ENCODE results near the gene SHF.

Gene SHF

DNA sequence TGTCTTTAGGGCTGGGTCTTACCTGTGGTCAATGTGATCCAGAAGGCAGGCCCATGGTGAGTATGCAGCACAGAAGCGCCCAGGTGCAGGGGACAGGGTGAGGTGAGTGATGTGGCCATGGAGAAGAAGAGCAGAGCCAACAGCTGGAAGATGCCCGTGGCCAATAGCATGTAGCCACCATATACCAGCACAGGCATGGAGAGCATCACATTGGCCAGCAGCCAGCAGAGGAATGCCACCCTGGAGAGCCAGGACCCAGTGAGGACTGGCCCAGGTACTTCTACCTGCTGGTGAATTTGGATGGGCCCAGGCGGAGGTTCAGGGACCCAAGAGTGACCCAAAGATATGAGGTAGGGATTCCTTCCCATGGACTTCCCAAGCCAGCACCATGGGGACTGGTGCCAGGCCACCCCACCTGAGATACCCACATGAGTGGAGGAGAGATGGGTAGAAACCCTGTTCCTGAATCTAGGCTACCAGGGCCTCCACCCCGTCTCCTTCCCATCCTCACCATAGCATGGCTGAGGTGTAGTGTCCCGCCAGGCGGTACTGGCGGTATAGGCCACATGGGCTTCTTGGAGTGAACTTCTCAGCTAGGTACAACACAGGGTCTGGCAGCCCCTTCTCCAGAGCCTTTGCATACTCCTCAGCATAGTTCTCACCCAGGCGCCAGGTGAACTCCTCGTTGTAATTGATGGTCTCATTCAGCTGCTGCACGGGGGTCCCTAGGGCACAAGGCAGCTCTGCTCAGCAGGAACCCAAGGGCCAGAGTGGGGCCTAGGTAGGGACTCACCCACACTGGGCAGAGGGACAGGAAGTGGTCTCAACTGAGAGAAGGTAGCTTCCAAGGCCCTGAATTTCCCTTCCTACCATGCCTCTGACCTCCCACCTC, 67.4 kb downstream of the SHF start:
- Histone ChIP-seq H3K27me3 (ENCODE audit: control insufficient read depth in 5 of 5, insufficient read depth in 4 of 5, low read length in 5 of 5) (peaks cover 23 to 55% (median 39%) of the 10 kb centered on the region in 5 donors), H3K4me1 (ENCODE audit: control insufficient read depth in 5 of 5, insufficient read depth in 5 of 5, low read length in 5 of 5) (peaks cover 1 to 19% (median 16%) of the 10 kb centered on the region in 5 donors), H3K9ac (ENCODE audit: low read length in 5 of 5) (no peak overlapping the region), H3K27ac (ENCODE audit: low read depth, low read length) (no peak overlapping the region), H3K36me3 (ENCODE audit: control insufficient read depth in 5 of 5, insufficient read depth in 5 of 5, low read length in 5 of 5) (no peaks in the 10 kb centered on the region), H3K9me3 (ENCODE audit: control insufficient read depth in 5 of 5, low read length in 5 of 5) (no peaks in the 10 kb centered on the region), H3K4me3 (ENCODE audit: low read depth in 1 of 5, low read length in 5 of 5) (no peak overlapping the region)

DNA sequence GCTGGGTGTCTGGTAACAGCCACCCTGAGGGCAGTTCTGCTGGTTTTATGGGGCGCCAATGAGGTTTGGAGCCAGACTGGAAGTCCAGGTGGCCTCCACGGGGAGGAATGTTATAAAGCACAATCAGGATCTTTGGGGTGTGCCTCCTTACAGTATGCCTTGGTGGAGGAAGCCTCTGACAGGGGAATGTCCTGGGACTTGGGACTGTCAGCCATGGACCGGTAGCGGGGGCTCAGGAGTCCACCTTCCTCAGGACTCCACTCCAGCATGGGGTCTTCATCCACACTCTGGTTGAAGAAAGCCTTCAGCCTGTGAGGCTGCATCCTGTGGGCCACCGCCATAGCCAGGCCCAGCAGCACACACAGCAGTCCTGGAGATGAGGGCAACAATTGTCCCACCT, 68.8 kb downstream of the SHF start:
- no peak overlapping the region for H3K27ac ChIP-seq (ENCODE audit: low read depth, low read length)
- H3K27me3 ChIP-seq (ENCODE audit: control insufficient read depth in 5 of 5, insufficient read depth in 4 of 5, low read length in 5 of 5), result peaks cover 34 to 65% (median 52%) of the 10 kb centered on the region in 5 donors

DNA sequence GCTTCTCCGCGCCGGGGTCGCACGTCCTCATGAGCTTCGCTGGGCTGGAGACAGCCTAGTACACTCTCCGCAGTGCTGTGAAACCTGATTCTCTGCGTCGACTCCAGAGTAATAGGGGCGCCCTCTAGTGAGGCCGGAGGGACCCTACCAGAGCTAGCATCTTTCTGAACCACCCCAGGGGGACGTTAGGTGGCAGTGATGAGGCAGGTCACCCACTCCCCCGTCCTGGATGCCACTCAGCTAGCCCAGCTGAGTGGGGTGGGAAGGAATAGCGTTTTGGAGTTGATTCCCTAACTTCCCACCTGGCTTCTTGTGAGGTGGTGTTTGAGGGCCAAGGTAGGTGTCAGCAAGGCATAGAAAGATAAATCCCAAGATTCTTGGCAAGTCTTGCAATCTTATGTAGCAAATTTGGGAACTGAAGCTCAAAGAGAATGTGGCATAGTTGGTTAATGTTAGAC, 69.6 kb downstream of the SHF start:
- Histone ChIP-seq H3K4me1 (ENCODE audit: control insufficient read depth in 5 of 5, insufficient read depth in 5 of 5, low read length in 5 of 5) (peaks cover 1 to 26% (median 22%) of the 10 kb centered on the region in 5 donors), H3K9me3 (ENCODE audit: control insufficient read depth in 5 of 5, low read length in 5 of 5) (no peaks in the 10 kb centered on the region), H3K27ac (ENCODE audit: low read depth, low read length) (no peak overlapping the region), H3K4me3 (ENCODE audit: low read depth in 1 of 5, low read length in 5 of 5) (peak overlapping the region; percentile 36 to 54 (median 42)), H3K9ac (ENCODE audit: low read length in 5 of 5) (peak overlapping the region in 2 of 5 donors; percentile 10 to 37), H3K27me3 (ENCODE audit: control insufficient read depth in 5 of 5, insufficient read depth in 4 of 5, low read length in 5 of 5) (peaks cover 43 to 73% (median 60%) of the 10 kb centered on the region in 5 donors), H3K36me3 (ENCODE audit: control insufficient read depth in 5 of 5, insufficient read depth in 5 of 5, low read length in 5 of 5) (no peaks in the 10 kb centered on the region)

More for the DNA sequence above, 68.8 kb downstream of the SHF start:
- peaks cover 1 to 26% (median 20%) of the 10 kb centered on the region in 5 donors for H3K4me1 ChIP-seq (ENCODE audit: control insufficient read depth in 5 of 5, insufficient read depth in 5 of 5, low read length in 5 of 5)
- no peak overlapping the region for H3K9ac ChIP-seq (ENCODE audit: low read length in 5 of 5)
- no peaks in the 10 kb centered on the region for H3K9me3 ChIP-seq (ENCODE audit: control insufficient read depth in 5 of 5, low read length in 5 of 5)
- H3K4me3 ChIP-seq (ENCODE audit: low read depth in 1 of 5, low read length in 5 of 5), result no peak overlapping the region
- H3K36me3 ChIP-seq (ENCODE audit: control insufficient read depth in 5 of 5, insufficient read depth in 5 of 5, low read length in 5 of 5), result no peaks in the 10 kb centered on the region

DNA sequence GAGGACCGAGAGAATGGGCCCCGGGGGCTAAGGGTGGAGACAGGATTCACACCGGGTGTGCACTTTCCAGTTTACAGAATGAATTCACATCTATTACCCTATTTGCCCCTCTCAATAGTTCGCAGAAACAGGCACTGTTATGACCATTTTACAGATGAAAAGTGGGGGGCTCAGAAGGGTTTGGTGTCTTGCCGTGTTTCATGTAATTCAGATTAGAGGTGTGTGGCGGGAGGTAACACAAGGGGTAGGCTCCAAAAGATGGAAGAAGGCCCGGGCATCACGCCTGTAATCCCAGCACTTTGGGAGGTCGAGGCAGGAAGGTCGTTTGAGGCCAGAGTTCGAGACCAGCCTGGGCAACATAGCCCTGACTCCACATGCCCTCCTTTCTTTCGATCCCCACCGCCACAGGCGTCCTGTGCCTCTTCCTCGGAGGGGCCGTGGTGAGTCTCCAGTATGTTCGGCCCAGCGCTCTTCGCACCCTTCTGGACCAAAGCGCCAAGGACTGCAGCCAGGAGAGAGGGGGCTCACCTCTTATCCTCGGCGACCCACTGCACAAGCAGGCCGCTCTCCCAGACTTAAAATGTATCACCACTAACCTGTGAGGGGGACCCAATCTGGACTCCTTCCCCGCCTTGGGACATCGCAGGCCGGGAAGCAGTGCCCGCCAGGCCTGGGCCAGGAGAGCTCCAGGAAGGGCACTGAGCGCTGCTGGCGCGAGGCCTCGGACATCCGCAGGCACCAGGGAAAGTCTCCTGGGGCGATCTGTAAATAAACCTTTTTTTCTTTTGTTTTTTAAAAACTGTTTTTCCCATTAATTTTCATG, 70.2 kb downstream of the SHF start:
- Histone ChIP-seq H3K27me3 (ENCODE audit: control insufficient read depth in 5 of 5, insufficient read depth in 4 of 5, low read length in 5 of 5) (peaks cover 49 to 79% (median 67%) of the 10 kb centered on the region in 5 donors), H3K27ac (ENCODE audit: low read depth, low read length) (no peak overlapping the region), H3K9ac (ENCODE audit: low read length in 5 of 5) (peak overlapping the region in 2 of 5 donors; percentile 10 to 37), H3K4me1 (ENCODE audit: control insufficient read depth in 5 of 5, insufficient read depth in 5 of 5, low read length in 5 of 5) (peaks cover 1 to 31% (median 27%) of the 10 kb centered on the region in 5 donors), H3K4me3 (ENCODE audit: low read depth in 1 of 5, low read length in 5 of 5) (peak overlapping the region; percentile 36 to 54 (median 42)), H3K9me3 (ENCODE audit: control insufficient read depth in 5 of 5, low read length in 5 of 5) (no peaks in the 10 kb centered on the region), H3K36me3 (ENCODE audit: control insufficient read depth in 5 of 5, insufficient read depth in 5 of 5, low read length in 5 of 5) (no peaks in the 10 kb centered on the region)
